ENCODE measurements around the gene PNPLA2. TPM values are rescaled to one million over a fixed set of nuclear protein-coding genes. Genes with fewer than 3 reads are reported as not detected.
A peak's percentile ranks its signal among the peaks of the same experiment; 100 is the strongest.

Gene PNPLA2
- total and polyA plus RNA-seq, 10 of the 15 experiments (the other 5 are each of a cell fraction or from before 2014, with no cell fraction given), result 0.19 to 34.0 (median 8.1) TPM

DNA sequence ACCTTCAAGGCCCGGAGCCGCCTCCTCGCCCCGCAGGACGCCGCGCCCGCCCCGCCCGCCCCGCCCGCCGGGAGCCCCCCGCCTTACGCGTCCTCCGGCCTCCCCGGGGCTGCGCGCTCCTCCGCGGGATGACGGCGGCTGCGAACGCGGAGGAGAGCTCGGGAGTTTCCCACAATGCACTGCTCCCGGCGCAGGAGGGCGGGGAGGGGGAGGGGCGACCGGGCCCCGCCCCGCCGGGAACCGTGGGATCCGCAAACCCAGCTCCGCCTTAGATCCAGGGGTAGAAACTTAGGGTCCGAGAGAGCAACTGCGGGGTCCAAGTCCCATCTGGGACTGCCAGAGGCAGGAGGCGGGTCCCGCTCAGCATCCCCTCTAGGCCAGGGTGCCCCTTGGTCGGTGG is 28.8 kb upstream of the PNPLA2 start, which contains the start of gene CEND1:
CEND1 (minus strand) TSS at position 148 of the 400 bp plus-strand sequence. CDS start 1,514 bp downstream, outside the sequence.
- CTCF ChIA-PET, result no interaction called here
- in situ Hi-C loops (cut with MboI) (no loop called here), intact Hi-C loops (cut with micrococcal nuclease; ENCODE audit: unreplicated experiment) (no loop called here)
- peaks cover 10% of the 10 kb centered on the region for H3K4me1 ChIP-seq (ENCODE audit: control insufficient read depth, insufficient read depth, low read length)
- no peaks in the 10 kb centered on the region for H3K9me3 ChIP-seq (replicated peaks; ENCODE audit: control insufficient read depth, insufficient read depth, low read length)
- H3K36me3 ChIP-seq (ENCODE audit: control insufficient read depth in 2 of 2, insufficient read depth in 2 of 2, low read length in 1 of 2), result peaks cover 0 to 9% of the 10 kb centered on the region in 2 experiments; a peak in 2 of 4 replicates
- H3K27me3 ChIP-seq (replicated peaks in 1 of 2; ENCODE audit: control insufficient read depth in 2 of 2, insufficient read depth in 2 of 2, low read length in 1 of 2), result no peaks in the 10 kb centered on the region
- ATAC-seq (peak; percentile 66), DNase-seq (ENCODE audit: low read depth, low spot score) (no peak), FAIRE-seq (no peak)
- peak within 1 kb of the TSS; percentile 59 for H3K4me2 ChIP-seq (ENCODE audit: control insufficient read depth, insufficient read depth)
- WGBS (ENCODE audit: insufficient coverage, insufficient replicate concordance, low lambda C conversion rate, missing lambda C conversion rate), result 11% methylated on average over 7 of the region's 44 CpGs
- peaks cover 3% of the 10 kb centered on the region; the same call in 1 of the 2 replicates for H3K79me2 ChIP-seq (ENCODE audit: control insufficient read depth, insufficient read depth, low read length)
- H4K20me1 ChIP-seq (ENCODE audit: control insufficient read depth, insufficient read depth), result no peaks in the 10 kb centered on the region
- no peak for TF ChIP-seq GABPA (IDR thresholded peaks at IDR 0.05; ENCODE audit: low read depth)
- no peak for TF ChIP-seq BHLHE40 (IDR thresholded peaks at IDR 0.05; ENCODE audit: borderline replicate concordance in 1 of 2, low read depth in 2 of 2, low read length in 1 of 2)
- TF ChIP-seq RCOR1 (conservative IDR thresholded peaks at IDR 0.05; ENCODE audit: low read depth, low read length), result 0 out of 2 replicates have a peak, but pooled peaks have one; percentile 42
- TF ChIP-seq TCF7 (IDR thresholded peaks at IDR 0.05; ENCODE audit: borderline replicate concordance), result no peak
- no peak for TF ChIP-seq RBBP5 (conservative IDR thresholded peaks at IDR 0.05)
- no peak for TF ChIP-seq NRF1 (conservative IDR thresholded peaks at IDR 0.05; ENCODE audit: low read depth, low read length)
- peak; percentile 55; the same call in 1 of the 2 replicates for TF ChIP-seq POLR2A (IDR thresholded peaks at IDR 0.05; ENCODE audit: low read depth, low read length)
- no peak for TF ChIP-seq SPI1 (IDR thresholded peaks at IDR 0.05; ENCODE audit: borderline replicate concordance, insufficient read depth, low read depth, low read length)
- TF ChIP-seq SIX5 (IDR thresholded peaks at IDR 0.05; ENCODE audit: low read depth, low read length, severe bottlenecking), result no peak
- RAD21 ChIA-PET (ENCODE audit: unreplicated experiment), result no interaction called here
- no TSS peak for BruUV-seq (replicated peaks)
- SMC1A ChIA-PET (ENCODE audit: uncharacterized antibody, unreplicated experiment), result no interaction called here
- peak within 1 kb of the TSS; percentile 11; the same call in 1 of the 2 replicates for H3K27ac ChIP-seq (ENCODE audit: control insufficient read depth, insufficient read depth)
- peak within 1 kb of the TSS; percentile 63; the same call in 1 of the 2 replicates for H3K4me3 ChIP-seq
- peak within 1 kb of the TSS; percentile 56 for H3K9ac ChIP-seq (ENCODE audit: control insufficient read depth, insufficient read depth, low read length)
- POLR2A ChIA-PET, result interaction anchor here (0.9 kb wide), 1 partner anchor 102 kb away, joined by 3 read pairs; no protein-coding TSS in a partner anchor
- H2AFZ ChIP-seq (ENCODE audit: control insufficient read depth, low read depth, low read length), result no peak within 1 kb of the TSS

All from GM12878 (cell line).